Lung microvascular endothelial cell (primary cell): ENCODE measurements around the gene MRPL48. TPM values are rescaled to one million over a fixed set of nuclear protein-coding genes. Genes with fewer than 3 reads are reported as not detected.
A peak's percentile ranks its signal among the peaks of the same experiment; 100 is the strongest.
"Not testable (repeated sequence)": the region's sequence is repeated elsewhere in the genome, so short reads cannot be mapped to it uniquely, and the experiment has no call there.

Experiments
- DNase-seq, 2 donors: peaks; one replicate each; pipeline versions ENCODE4 v3.0.0 to v3.0.0-alpha.2; 2010; ENCODE audit warnings: low read depth in 2 of 2
- total RNA-seq: library from RNA; depleted of rRNA; stranded (reverse); fragments of >200 nt; gene quantifications from 2 replicates; pipeline ENCODE4 v1.2.1, GENCODE V29; 2014

MRPL48 gene
- 26.0 and 33.1 TPM in 2 replicates for total RNA-seq

- peak; percentile 87 to 91 for DNase-seq
These were observed at the start of gene MRPL48 for GRCh38 chr11:73787643-73788558. Gene MRPL48, plus strand, starts transcription at chr11:73787874. Its CDS starts 98 bp downstream, at chr11:73787972.

- no peak for DNase-seq
These were observed 44.6 kb upstream of the MRPL48 start for GRCh38 chr11:73743045-73743444.

GRCh38 chr11:73746701-73747100 is 41.0 kb upstream of the MRPL48 start:
- DNase-seq: no peak

- DNase-seq: no peak
These were observed 39.9 kb upstream of the MRPL48 start for GRCh38 chr11:73747762-73748161.

- DNase-seq: no peak
These were observed 39.4 kb upstream of the MRPL48 start for GRCh38 chr11:73748300-73748699.

GRCh38 chr11:73749118-73749517 is 38.6 kb upstream of the MRPL48 start:
- no peak for DNase-seq

- peak in 1 of 2 donors; percentile 10 for DNase-seq
These were observed 37.4 kb upstream of the MRPL48 start for GRCh38 chr11:73750228-73750627.

GRCh38 chr11:73750862-73751261 is 36.8 kb upstream of the MRPL48 start:
- DNase-seq: not testable (repeated sequence)

- no peak for DNase-seq
These were observed 35.3 kb upstream of the MRPL48 start for GRCh38 chr11:73752216-73752867.

GRCh38 chr11:73752903-73753302 is 34.8 kb upstream of the MRPL48 start:
- no peak for DNase-seq

GRCh38 chr11:73753938-73754337 is 33.7 kb upstream of the MRPL48 start:
- DNase-seq: no peak

- DNase-seq: no peak
These were observed 32.0 kb upstream of the MRPL48 start for GRCh38 chr11:73755670-73756069.

- no peak for DNase-seq
These were observed 30.1 kb upstream of the MRPL48 start for GRCh38 chr11:73757598-73757997.

GRCh38 chr11:73758451-73758850 is 29.2 kb upstream of the MRPL48 start:
- DNase-seq: no peak

- DNase-seq: peak in 1 of 2 donors; percentile 34
These were observed 28.0 kb upstream of the MRPL48 start for GRCh38 chr11:73759610-73760134.

GRCh38 chr11:73760135-73760678 is 27.5 kb upstream of the MRPL48 start:
- DNase-seq: peak in 1 of 2 donors; percentile 47

- peak; percentile 100 for DNase-seq
These were observed 26.8 kb upstream of the MRPL48 start, which contains the start of gene RAB6A for GRCh38 chr11:73760679-73761402. Gene RAB6A, minus strand, starts transcription at chr11:73761074. Its CDS starts 439 bp downstream, at chr11:73760635.

- no peak for DNase-seq
These were observed 26.2 kb upstream of the MRPL48 start for GRCh38 chr11:73761403-73761945.

GRCh38 chr11:73762732-73763131 is 24.9 kb upstream of the MRPL48 start:
- no peak for DNase-seq

GRCh38 chr11:73766763-73767162 is 20.9 kb upstream of the MRPL48 start:
- DNase-seq: no peak

GRCh38 chr11:73770811-73771210 is 16.9 kb upstream of the MRPL48 start:
- DNase-seq: not testable (repeated sequence)
